Measurements from ENCODE around the gene SLC25A34.

- TF ChIP-seq, protein P1, sequence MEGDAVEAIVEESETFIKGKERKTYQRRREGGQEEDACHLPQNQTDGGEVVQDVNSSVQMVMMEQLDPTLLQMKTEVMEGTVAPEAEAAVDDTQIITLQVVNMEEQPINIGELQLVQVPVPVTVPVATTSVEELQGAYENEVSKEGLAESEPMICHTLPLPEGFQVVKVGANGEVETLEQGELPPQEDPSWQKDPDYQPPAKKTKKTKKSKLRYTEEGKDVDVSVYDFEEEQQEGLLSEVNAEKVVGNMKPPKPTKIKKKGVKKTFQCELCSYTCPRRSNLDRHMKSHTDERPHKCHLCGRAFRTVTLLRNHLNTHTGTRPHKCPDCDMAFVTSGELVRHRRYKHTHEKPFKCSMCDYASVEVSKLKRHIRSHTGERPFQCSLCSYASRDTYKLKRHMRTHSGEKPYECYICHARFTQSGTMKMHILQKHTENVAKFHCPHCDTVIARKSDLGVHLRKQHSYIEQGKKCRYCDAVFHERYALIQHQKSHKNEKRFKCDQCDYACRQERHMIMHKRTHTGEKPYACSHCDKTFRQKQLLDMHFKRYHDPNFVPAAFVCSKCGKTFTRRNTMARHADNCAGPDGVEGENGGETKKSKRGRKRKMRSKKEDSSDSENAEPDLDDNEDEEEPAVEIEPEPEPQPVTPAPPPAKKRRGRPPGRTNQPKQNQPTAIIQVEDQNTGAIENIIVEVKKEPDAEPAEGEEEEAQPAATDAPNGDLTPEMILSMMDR (IDR thresholded peaks at IDR 0.05), result no peak
- no peak for TF ChIP-seq POLR2A (IDR thresholded peaks at IDR 0.05)
Measured at GRCh38 chr1:15748264-15748663, 12.2 kb downstream of the SLC25A34 start.

Data from ovary (tissue), 3 donors.